Spinal cord (tissue), 10 donors: ENCODE results near the gene RFPL3. TPM values are rescaled to one million over a fixed set of nuclear protein-coding genes. Genes with fewer than 3 reads are reported as not detected.

Source experiments
- DNase-seq, 6 donors: peaks; one replicate each; pipeline versions ENCODE4 v3.0.0 to v3.0.0-alpha.2; 2013 to 2015; ENCODE audit warnings: low spot score in 6 of 6, low read depth in 4 of 6
- H3K27ac ChIP-seq: one replicate; pipeline ENCODE4 v1.5.1; 2013; ENCODE audit warnings: low read depth, low read length, control low read depth
- H3K27me3 ChIP-seq: one replicate; pipeline ENCODE4 v1.6.1; 2013; ENCODE audit warnings: low read length; ENCODE audit not compliant: control insufficient read depth, insufficient read depth
- H3K36me3 ChIP-seq: one replicate; pipeline ENCODE4 v1.6.1; 2013; ENCODE audit warnings: low read length; ENCODE audit not compliant: control insufficient read depth, insufficient read depth
- H3K4me1 ChIP-seq: one replicate; pipeline ENCODE4 v1.6.1; 2013; ENCODE audit warnings: low read length; ENCODE audit not compliant: control insufficient read depth, insufficient read depth
- H3K4me3 ChIP-seq: one replicate; pipeline ENCODE4 v1.5.1; 2013; ENCODE audit warnings: low read depth, low read length, control low read depth
- H3K9me3 ChIP-seq: one replicate; pipeline ENCODE4 v1.6.1; 2013; ENCODE audit warnings: low read length; ENCODE audit not compliant: control insufficient read depth, insufficient read depth
- WGBS: methylation state at CpG from one replicate; pipeline ENCODE4 v1.1.5; 2013; ENCODE audit warnings: missing lambda C conversion rate; ENCODE audit not compliant: insufficient coverage; 5-methylcytosine and 5-hydroxymethylcytosine counted together
- polyA plus RNA-seq, 2 donors: library from polyadenylated mRNA; unstranded; fragments of 120-200 nt; gene quantifications; one replicate each; pipeline ENCODE4 v1.2.1, GENCODE V29; 2013; ENCODE audit not compliant: insufficient read length in 2 of 2
- small RNA-seq: library from RNA; depleted of rRNA; stranded (forward); fragments of <200 nt; gene quantifications from one replicate; pipeline ENCODE3, GENCODE V24; 2014; ENCODE audit warnings: low replicate concordance
- total RNA-seq, 2 donors: library from RNA; depleted of rRNA in 1 of 2; stranded (reverse); fragments of 120-200 nt in 1 of 2; fragments of >200 nt in 1 of 2; gene quantifications; one replicate each; pipeline versions ENCODE4 v1.2.3 to v1.2.4, GENCODE V29; 2013 to 2014
- donor health status: healthy.

RFPL3 gene
- total and polyA plus RNA-seq, 4 donors = 0.38 to 0.47 TPM; not detected in 2

DNA sequence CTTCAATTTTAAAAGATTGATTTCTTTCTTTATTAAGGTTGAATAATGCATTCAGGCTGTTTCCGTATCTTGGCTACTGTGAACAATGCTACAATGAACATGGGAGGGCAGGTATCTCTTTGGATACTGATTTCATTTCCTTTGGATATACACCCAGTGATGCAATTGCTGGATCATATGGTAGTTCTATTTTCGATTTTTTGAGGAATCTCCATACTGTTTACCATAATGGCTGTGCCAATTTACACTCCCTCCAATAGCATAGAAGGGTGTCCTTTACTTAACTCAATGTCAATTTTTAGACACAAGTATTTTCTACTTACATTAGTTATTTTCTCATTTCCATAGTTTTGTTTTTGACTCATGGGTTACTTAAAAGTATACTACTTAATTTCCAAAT lies 46.4 kb downstream of the RFPL3 start:
- peak in 1 of 6 donors; percentile 63 for DNase-seq
- Histone ChIP-seq H3K4me1 (no peaks in the 10 kb centered on the region), H3K27me3 (no peaks in the 10 kb centered on the region), H3K36me3 (peaks cover 28% of the 10 kb centered on the region), H3K27ac (no peak overlapping the region), H3K4me3 (no peak overlapping the region), H3K9me3 (no peaks in the 10 kb centered on the region)
- WGBS = no CpG with 5 or more reads among the region's 2 CpGs

DNA sequence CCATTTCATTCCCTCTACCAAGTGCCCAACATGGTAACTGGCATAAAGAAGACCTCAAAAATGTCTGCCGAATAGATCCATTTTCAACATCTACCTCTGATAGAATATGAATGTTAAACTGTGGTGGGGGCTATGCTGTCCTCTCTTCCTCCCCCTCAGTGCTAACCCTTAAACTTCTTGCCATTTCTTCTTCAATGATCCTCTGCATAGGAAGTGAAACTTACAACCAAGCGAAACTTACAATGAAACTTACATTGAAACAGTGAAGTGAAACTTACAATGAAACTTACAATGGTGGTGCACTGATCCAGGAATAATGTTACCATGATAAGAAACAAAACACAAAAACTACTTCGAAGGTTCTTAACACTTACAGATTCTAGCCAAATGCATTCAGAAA lies 49.6 kb downstream of the RFPL3 start:
- peaks cover 21% of the 10 kb centered on the region for H3K36me3 ChIP-seq
- no CpG with 5 or more reads among the region's 3 CpGs for WGBS

DNA sequence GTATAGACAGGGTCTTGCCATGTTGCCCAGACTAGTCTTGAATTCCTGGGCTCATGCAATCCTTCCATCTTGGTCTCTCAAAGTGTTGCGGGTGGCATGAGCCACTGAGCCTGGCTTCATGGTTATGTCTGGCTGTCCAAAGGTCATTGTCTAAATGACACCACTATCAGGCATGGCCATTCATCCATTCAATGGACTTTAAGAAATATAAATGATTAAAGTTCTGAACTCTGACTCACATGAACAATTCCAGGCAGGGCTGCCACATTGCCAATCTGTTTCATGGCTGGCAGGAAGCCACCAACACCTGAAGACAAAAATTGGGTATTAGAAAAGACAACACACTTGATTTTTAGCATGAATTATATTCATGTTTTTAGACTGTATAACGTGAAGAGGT lies 50.3 kb downstream of the RFPL3 start:
- H3K36me3 ChIP-seq = peaks cover 16% of the 10 kb centered on the region
- H3K9me3 ChIP-seq = no peaks in the 10 kb centered on the region
- DNase-seq = no peak
- no peak overlapping the region for H3K27ac ChIP-seq
- 83% methylated on average over 1 of the region's 2 CpGs for WGBS
- H3K27me3 ChIP-seq = no peaks in the 10 kb centered on the region
- H3K4me1 ChIP-seq = peaks cover 7% of the 10 kb centered on the region
- H3K4me3 ChIP-seq = no peak overlapping the region

More for the DNA sequence above, 49.6 kb downstream of the RFPL3 start:
- no peak for DNase-seq
- Histone ChIP-seq H3K4me1 (peaks cover 7% of the 10 kb centered on the region), H3K27me3 (no peaks in the 10 kb centered on the region), H3K27ac (no peak overlapping the region), H3K9me3 (no peaks in the 10 kb centered on the region), H3K4me3 (no peak overlapping the region)

DNA sequence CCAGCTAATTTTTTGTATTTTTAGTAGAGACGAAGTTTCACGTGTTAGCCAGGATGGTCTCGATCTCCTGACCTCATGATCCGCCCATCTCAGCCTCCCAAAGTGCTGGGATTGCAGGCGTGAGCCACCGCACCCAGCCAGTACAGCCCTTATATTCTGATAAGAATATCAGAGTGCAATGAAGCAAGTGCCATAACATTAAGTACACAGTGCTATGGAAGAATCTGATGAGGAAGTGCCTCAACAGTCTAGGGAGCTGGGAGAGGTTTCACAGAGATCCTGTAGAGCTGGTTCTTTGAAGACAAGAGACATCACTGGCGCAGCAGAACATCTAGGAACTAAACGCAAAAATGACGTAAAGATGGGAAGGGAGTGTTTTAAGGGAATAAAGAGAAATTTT lies 52.3 kb downstream of the RFPL3 start:
- H3K4me3 ChIP-seq = no peak overlapping the region
- WGBS = 92% methylated on average over 3 of the region's 9 CpGs

GRCh38 chr22:32410459-32410858 lies 52.8 kb downstream of the RFPL3 start:
- 94% methylated on average over 2 of the region's 4 CpGs for WGBS
- H3K4me3 ChIP-seq = no peak overlapping the region
- no peaks in the 10 kb centered on the region for H3K9me3 ChIP-seq
- H3K36me3 ChIP-seq = peaks cover 6% of the 10 kb centered on the region
- DNase-seq = no peak
- no peaks in the 10 kb centered on the region for H3K27me3 ChIP-seq
- no peak overlapping the region for H3K27ac ChIP-seq
- peaks cover 7% of the 10 kb centered on the region for H3K4me1 ChIP-seq

More for the DNA sequence above, 52.3 kb downstream of the RFPL3 start:
- peaks cover 6% of the 10 kb centered on the region for H3K36me3 ChIP-seq
- H3K9me3 ChIP-seq = no peaks in the 10 kb centered on the region
- no peaks in the 10 kb centered on the region for H3K27me3 ChIP-seq
- DNase-seq = no peak
- H3K4me1 ChIP-seq = peaks cover 7% of the 10 kb centered on the region
- H3K27ac ChIP-seq = no peak overlapping the region

Small RNA genes within 50 kb of the gene (small RNA-seq; reads per million reads assigned to genes)
- gene AL021937.2 = not detected
- gene IGLVIVOR22-2 = not detected
- not detected for gene RF02171
- gene RF02172 = not detected

Other genes starting within 250 kb of the RFPL3 start
- 1 to 10 TPM; 1.8 to 2.8 TPM for gene C22orf42, start 198.6 kb upstream of the RFPL3 start, total RNA-seq
- 1 to 10 TPM; 4.0 to 5.8 TPM for gene C22orf42, start 198.6 kb upstream of the RFPL3 start, polyA plus RNA-seq
- gene RFPL2, start 152.8 kb upstream of the RFPL3 start, total RNA-seq = 1 to 10 TPM in 1 of 2 donors, under 1 TPM in 1; 0.33 to 1.8 TPM
- gene RFPL2, start 152.8 kb upstream of the RFPL3 start, polyA plus RNA-seq = 1 to 10 TPM; 2.5 to 6.6 TPM
- 1 to 10 TPM in 1 of 2 donors, under 1 TPM in 1; 0.72 to 1.1 TPM for gene SLC5A4, start 102.5 kb upstream of the RFPL3 start, total RNA-seq
- gene SLC5A4, start 102.5 kb upstream of the RFPL3 start, polyA plus RNA-seq = under 1 TPM; 0.59 to 0.98 TPM
- 10 to 100 TPM; 78.0 to 99.6 TPM for gene RTCB, start 54.4 kb downstream of the RFPL3 start, total RNA-seq
- 10 to 100 TPM; 70.2 to 70.7 TPM for gene RTCB, start 54.4 kb downstream of the RFPL3 start, polyA plus RNA-seq
- not detected for gene BPIFC, start 106.6 kb downstream of the RFPL3 start, total RNA-seq
- gene BPIFC, start 106.6 kb downstream of the RFPL3 start, polyA plus RNA-seq = under 1 TPM; 0.12 to 0.49 TPM
- gene FBXO7, start 116.9 kb downstream of the RFPL3 start, total RNA-seq = 100 to 1,000 TPM; 106 to 117 TPM
- 100 to 1,000 TPM; 108 to 109 TPM for gene FBXO7, start 116.9 kb downstream of the RFPL3 start, polyA plus RNA-seq